Calu3 (cell line): ENCODE measurements around the gene MAMLD1. TPM values are rescaled to one million over a fixed set of nuclear protein-coding genes. Genes with fewer than 3 reads are reported as not detected.

ENCODE experiments used
- BruUV-seq: library from RNA; stranded (reverse); fragments of 400-500 nt; replicated peaks from 2 replicates; lab custom pipeline; 2021; lab: Mats Ljungman, UMichigan
- CTCF ChIA-PET: fragments of 300-600 bp; sonication (Branson Sonifier 250); formaldehyde crosslinking; loops from one replicate; lab custom pipeline; 2022; ENCODE audit warnings: antibody characterized with exemption; lab: Charles Lee
- DNase-seq: peaks from one replicate; pipeline ENCODE4 v3.0.0; 2022
- H3K27ac Mint-ChIP-seq: one replicate; pipeline ENCODE4 v1.8.0; 2022; ENCODE audit warnings: mixed read lengths; ENCODE audit not compliant: unreplicated experiment
- H3K27me3 Mint-ChIP-seq: one replicate; pipeline ENCODE4 v1.8.0; 2022; ENCODE audit warnings: mixed read lengths; ENCODE audit not compliant: unreplicated experiment
- H3K36me3 Mint-ChIP-seq: one replicate; pipeline ENCODE4 v1.8.0; 2022; ENCODE audit warnings: mild to moderate bottlenecking, moderate library complexity, mixed read lengths; ENCODE audit not compliant: insufficient read depth, unreplicated experiment
- H3K4me1 Mint-ChIP-seq: one replicate; pipeline ENCODE4 v1.8.0; 2022; ENCODE audit warnings: mild to moderate bottlenecking, low read depth, mixed read lengths; ENCODE audit not compliant: unreplicated experiment
- H3K4me3 Mint-ChIP-seq: one replicate; pipeline ENCODE4 v1.8.0; 2022; ENCODE audit warnings: mild to moderate bottlenecking, low read depth, moderate library complexity, mixed read lengths; ENCODE audit not compliant: unreplicated experiment
- H3K9me3 Mint-ChIP-seq: one replicate; pipeline ENCODE4 v1.8.0; 2022; ENCODE audit warnings: low read depth, mixed read lengths; ENCODE audit not compliant: unreplicated experiment
- CTCF ChIP-seq: fragments of 200-600 bp; IDR thresholded peaks from one replicate; pipeline ENCODE4 v1.8.0; 2022; ENCODE audit warnings: antibody characterized with exemption; ENCODE audit not compliant: unreplicated experiment
- intact Hi-C: fragments of 100-400 bp; cut with micrococcal nuclease; formaldehyde crosslinking; loops from one replicate; pipeline ENCODE4 v1.10.0; 2022; ENCODE audit not compliant: unreplicated experiment
- total RNA-seq: library from RNA; stranded (reverse); gene quantifications from 2 replicates; pipeline ENCODE4 v1.2.3, GENCODE V29; 2022

Gene MAMLD1
- total RNA-seq, 1 experiment from 2014 or later: 8.8 TPM

GRCh38 chrX:150446995-150447394 is 83.9 kb downstream of the MAMLD1 start:
- Mint-ChIP-seq H3K4me3 (no peak overlapping the region), H3K27ac (no peak overlapping the region), H3K36me3 (no peaks in the 10 kb centered on the region), H3K4me1 (no peaks in the 10 kb centered on the region), H3K9me3 (no peaks in the 10 kb centered on the region), H3K27me3 (no peaks in the 10 kb centered on the region)
- DNase-seq: no peak
- no TSS peak for BruUV-seq
- CTCF ChIA-PET: no interaction called here
- intact Hi-C loops: no loop called here
- TF ChIP-seq CTCF: no peak

GRCh38 chrX:150449313-150449712 is 86.2 kb downstream of the MAMLD1 start:
- H3K27ac Mint-ChIP-seq: no peak overlapping the region
- H3K27me3 Mint-ChIP-seq: no peaks in the 10 kb centered on the region
- no peak overlapping the region for H3K4me3 Mint-ChIP-seq
- H3K9me3 Mint-ChIP-seq: no peaks in the 10 kb centered on the region
- no peaks in the 10 kb centered on the region for H3K4me1 Mint-ChIP-seq
- no peaks in the 10 kb centered on the region for H3K36me3 Mint-ChIP-seq
- no peak for DNase-seq
- CTCF ChIA-PET: no interaction called here
- no peak for TF ChIP-seq CTCF
- no TSS peak for BruUV-seq
- intact Hi-C loops: no loop called here

- Mint-ChIP-seq H3K4me3 (no peak overlapping the region), H3K36me3 (no peaks in the 10 kb centered on the region), H3K4me1 (no peaks in the 10 kb centered on the region), H3K27ac (no peak overlapping the region), H3K27me3 (no peaks in the 10 kb centered on the region), H3K9me3 (no peaks in the 10 kb centered on the region)
- BruUV-seq: no TSS peak
- intact Hi-C loops: no loop called here
- no peak for TF ChIP-seq CTCF
- CTCF ChIA-PET: no interaction called here
- DNase-seq: no peak
These were observed 87.5 kb downstream of the MAMLD1 start for GRCh38 chrX:150450519-150451177.

- intact Hi-C loops: no loop called here
These were observed 88.8 kb downstream of the MAMLD1 start for GRCh38 chrX:150451953-150452352.

More at GRCh38 chrX:150451953-150452352, 88.8 kb downstream of the MAMLD1 start:
- H3K27ac Mint-ChIP-seq: no peak overlapping the region
- no peaks in the 10 kb centered on the region for H3K9me3 Mint-ChIP-seq
- no peaks in the 10 kb centered on the region for H3K4me1 Mint-ChIP-seq
- no peak for TF ChIP-seq CTCF
- BruUV-seq: no TSS peak
- no peaks in the 10 kb centered on the region for H3K27me3 Mint-ChIP-seq
- no peak for DNase-seq
- CTCF ChIA-PET: no interaction called here
- H3K4me3 Mint-ChIP-seq: no peak overlapping the region
- no peaks in the 10 kb centered on the region for H3K36me3 Mint-ChIP-seq
